Fibroblast of lung (primary cell): ENCODE measurements around the gene DMGDH. TPM values are rescaled to one million over a fixed set of nuclear protein-coding genes. Genes with fewer than 3 reads are reported as not detected.

Source experiments
- DNase-seq, 2 donors: peaks; one replicate each; pipeline versions ENCODE4 v3.0.0 to v3.0.0-alpha.2; 2010; ENCODE audit warnings: low read depth in 2 of 2
- H2AFZ ChIP-seq: 2 replicates; pipeline ENCODE4 v1.5.1; 2012; ENCODE audit warnings: low read length, control low read depth, inconsistent platforms
- H3K27ac ChIP-seq: 2 replicates; pipeline ENCODE4 v1.5.1; 2011; ENCODE audit warnings: low read length, control low read depth; ENCODE audit not compliant: insufficient read depth
- H3K27me3 ChIP-seq: 2 replicates; pipeline ENCODE4 v1.5.1; 2011; ENCODE audit warnings: mild to moderate bottlenecking, low read length; ENCODE audit not compliant: control insufficient read depth, insufficient read depth
- H3K36me3 ChIP-seq: 2 replicates; pipeline ENCODE4 v1.5.1; 2011; ENCODE audit warnings: low read length; ENCODE audit not compliant: control insufficient read depth, insufficient read depth
- H3K4me1 ChIP-seq: 2 replicates; pipeline ENCODE4 v1.5.1; 2011; ENCODE audit warnings: low read length; ENCODE audit not compliant: control insufficient read depth, insufficient read depth; ENCODE audit errors: extremely low read depth
- H3K4me2 ChIP-seq: 2 replicates; pipeline ENCODE4 v1.5.1; 2011; ENCODE audit warnings: low read length, control low read depth; ENCODE audit not compliant: insufficient read depth; ENCODE audit errors: extremely low read depth
- H3K4me3 ChIP-seq, 4 experiments: fragments of 200-600 bp in 1 of 4; sonication (generic) in 1 of 4; replicated peaks in 1 of 4; 2 replicates each; pipeline ENCODE4 v1.5.1; 2011 to 2016; ENCODE audit warnings: low read length in 4 of 4, low read depth in 3 of 4, mild to moderate bottlenecking in 3 of 4, control low read depth in 2 of 4, inconsistent platforms in 1 of 4, mixed read lengths in 1 of 4; ENCODE audit not compliant: insufficient read depth in 1 of 4; ENCODE audit errors: control extremely low read depth in 1 of 4
- H3K79me2 ChIP-seq: 2 replicates; pipeline ENCODE4 v1.5.1; 2012; ENCODE audit warnings: mild to moderate bottlenecking, low read length, inconsistent platforms; ENCODE audit not compliant: control insufficient read depth, insufficient read depth
- H3K9ac ChIP-seq: 2 replicates; pipeline ENCODE4 v1.5.1; 2011; ENCODE audit warnings: mild to moderate bottlenecking, low read length, control low read depth; ENCODE audit not compliant: insufficient read depth
- H3K9me3 ChIP-seq: 2 replicates; pipeline ENCODE4 v1.5.1; 2012; ENCODE audit warnings: low read depth, low read length; ENCODE audit not compliant: control insufficient read depth, insufficient read depth
- H4K20me1 ChIP-seq: 2 replicates; pipeline ENCODE4 v1.5.1; 2011; ENCODE audit warnings: low read length; ENCODE audit not compliant: control insufficient read depth, insufficient read depth; ENCODE audit errors: extremely low read depth
- EZH2 ChIP-seq: IDR thresholded peaks from 2 replicates; pipeline ENCODE4 v1.5.1; 2012; ENCODE audit warnings: low read length, control low read depth, mild to moderate bottlenecking; ENCODE audit errors: missing control alignments
- polyA plus RNA-seq, 2 donors: library from polyadenylated mRNA; depleted of rRNA in 1 of 2; stranded (reverse) in 1 of 2; unstranded in 1 of 2; fragments of >200 nt; gene quantifications; 2 replicates each; pipeline ENCODE4 v1.2.1, GENCODE V29; 2011 to 2012; ENCODE audit warnings: missing spikeins in 1 of 2
- total RNA-seq: library from RNA; depleted of rRNA; stranded (reverse); fragments of >200 nt; gene quantifications from 2 replicates; pipeline ENCODE4 v1.2.1, GENCODE V29; 2014
- TF ChIP-seq, protein P1 (sequence below), 2 donors: IDR thresholded peaks in 1 of 2; conservative IDR thresholded peaks in 1 of 2; 1 replicate in 1 of 2; 2 replicates in 1 of 2; pipeline ENCODE4 v1.5.1; 2011 to 2012; ENCODE audit warnings: low read length in 2 of 2, control low read depth in 1 of 2, inconsistent platforms in 1 of 2, low read depth in 1 of 2, mild to moderate bottlenecking in 1 of 2

The DMGDH gene
- total and polyA plus RNA-seq, 2 donors (not counting 1 experiment from before 2014, with no cell fraction given), result 0.89 to 7.9 TPM

GRCh38 chr5:79007872-79008271 is 61.6 kb downstream of the DMGDH start:
- no peaks in the 10 kb centered on the region for H3K79me2 ChIP-seq
- no peaks in the 10 kb centered on the region for H3K27me3 ChIP-seq
- H3K9me3 ChIP-seq, result no peaks in the 10 kb centered on the region
- no peak overlapping the region for H3K9ac ChIP-seq
- TF ChIP-seq, protein P1, sequence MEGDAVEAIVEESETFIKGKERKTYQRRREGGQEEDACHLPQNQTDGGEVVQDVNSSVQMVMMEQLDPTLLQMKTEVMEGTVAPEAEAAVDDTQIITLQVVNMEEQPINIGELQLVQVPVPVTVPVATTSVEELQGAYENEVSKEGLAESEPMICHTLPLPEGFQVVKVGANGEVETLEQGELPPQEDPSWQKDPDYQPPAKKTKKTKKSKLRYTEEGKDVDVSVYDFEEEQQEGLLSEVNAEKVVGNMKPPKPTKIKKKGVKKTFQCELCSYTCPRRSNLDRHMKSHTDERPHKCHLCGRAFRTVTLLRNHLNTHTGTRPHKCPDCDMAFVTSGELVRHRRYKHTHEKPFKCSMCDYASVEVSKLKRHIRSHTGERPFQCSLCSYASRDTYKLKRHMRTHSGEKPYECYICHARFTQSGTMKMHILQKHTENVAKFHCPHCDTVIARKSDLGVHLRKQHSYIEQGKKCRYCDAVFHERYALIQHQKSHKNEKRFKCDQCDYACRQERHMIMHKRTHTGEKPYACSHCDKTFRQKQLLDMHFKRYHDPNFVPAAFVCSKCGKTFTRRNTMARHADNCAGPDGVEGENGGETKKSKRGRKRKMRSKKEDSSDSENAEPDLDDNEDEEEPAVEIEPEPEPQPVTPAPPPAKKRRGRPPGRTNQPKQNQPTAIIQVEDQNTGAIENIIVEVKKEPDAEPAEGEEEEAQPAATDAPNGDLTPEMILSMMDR (conservative IDR thresholded peaks at IDR 0.05 in 1 of 2, IDR thresholded peaks at IDR 0.05 in 1 of 2; ENCODE audit: low read depth in 1 of 2, low read length in 2 of 2), result no peak
- no peak for TF ChIP-seq EZH2
- H3K4me3 ChIP-seq, result no peak overlapping the region
- H3K36me3 ChIP-seq, result no peaks in the 10 kb centered on the region
- H2AFZ ChIP-seq, result no peak overlapping the region
- no peak for DNase-seq
- H4K20me1 ChIP-seq, result no peaks in the 10 kb centered on the region
- no peaks in the 10 kb centered on the region for H3K4me1 ChIP-seq
- H3K27ac ChIP-seq, result no peak overlapping the region
- H3K4me2 ChIP-seq, result no peak overlapping the region

GRCh38 chr5:79005936-79006631 is 63.4 kb downstream of the DMGDH start:
- no peaks in the 10 kb centered on the region for H3K79me2 ChIP-seq
- peaks cover 8% of the 10 kb centered on the region for H3K4me1 ChIP-seq
- H3K36me3 ChIP-seq, result no peaks in the 10 kb centered on the region
- H4K20me1 ChIP-seq, result no peaks in the 10 kb centered on the region
- no peak for DNase-seq
- no peak overlapping the region for H3K27ac ChIP-seq
- H2AFZ ChIP-seq, result no peak overlapping the region
- H3K4me3 ChIP-seq, result no peak overlapping the region
- H3K4me2 ChIP-seq, result no peak overlapping the region
- TF ChIP-seq, protein P1 (conservative IDR thresholded peaks at IDR 0.05 in 1 of 2, IDR thresholded peaks at IDR 0.05 in 1 of 2; ENCODE audit: low read depth in 1 of 2, low read length in 2 of 2), result no peak
- no peak for TF ChIP-seq EZH2
- H3K9ac ChIP-seq, result no peak overlapping the region
- H3K27me3 ChIP-seq, result no peaks in the 10 kb centered on the region
- H3K9me3 ChIP-seq, result no peaks in the 10 kb centered on the region

DNA sequence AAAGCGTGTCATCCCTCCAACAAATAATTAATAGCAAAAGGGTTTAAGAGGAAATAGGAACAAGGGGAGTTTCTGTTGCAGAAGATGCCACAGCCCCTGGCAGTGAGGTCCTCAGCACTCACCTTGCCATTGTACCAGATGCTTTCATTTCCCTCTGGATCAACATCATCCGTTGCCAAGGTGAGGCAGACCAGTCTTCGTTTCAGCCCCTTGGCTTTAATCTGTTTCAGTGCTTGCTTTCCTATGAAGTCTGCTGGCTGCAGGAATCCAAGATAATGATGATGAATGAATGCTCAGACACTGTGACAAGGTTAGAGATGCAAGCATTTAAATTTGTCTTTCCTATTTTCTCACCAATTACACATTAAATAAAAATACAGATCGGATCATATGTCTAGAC is 64.3 kb downstream of the DMGDH start:
- no peaks in the 10 kb centered on the region for H3K79me2 ChIP-seq
- no peak overlapping the region for H3K9ac ChIP-seq
- H3K9me3 ChIP-seq, result no peaks in the 10 kb centered on the region
- no peaks in the 10 kb centered on the region for H3K27me3 ChIP-seq
- no peak overlapping the region for H3K4me2 ChIP-seq
- TF ChIP-seq EZH2, result no peak
- TF ChIP-seq, protein P1 (conservative IDR thresholded peaks at IDR 0.05 in 1 of 2, IDR thresholded peaks at IDR 0.05 in 1 of 2; ENCODE audit: low read depth in 1 of 2, low read length in 2 of 2), result no peak
- no peak overlapping the region for H3K27ac ChIP-seq
- H3K4me3 ChIP-seq, result no peak overlapping the region
- DNase-seq, result no peak
- no peaks in the 10 kb centered on the region for H3K36me3 ChIP-seq
- H3K4me1 ChIP-seq, result peaks cover 8% of the 10 kb centered on the region
- no peaks in the 10 kb centered on the region for H4K20me1 ChIP-seq
- H2AFZ ChIP-seq, result no peak overlapping the region
